Thoracic aorta endothelial cell (primary cell): ENCODE measurements around the gene TPRG1L. TPM values are rescaled to one million over a fixed set of nuclear protein-coding genes. Genes with fewer than 3 reads are reported as not detected.

ENCODE experiments used
- total RNA-seq: library from RNA; depleted of rRNA; stranded (reverse); fragments of >200 nt; gene quantifications from 2 replicates; pipeline ENCODE4 v1.2.3, GENCODE V29; 2012

TPRG1L gene
- 31.2 and 31.9 TPM in 2 replicates for total RNA-seq

DNA sequence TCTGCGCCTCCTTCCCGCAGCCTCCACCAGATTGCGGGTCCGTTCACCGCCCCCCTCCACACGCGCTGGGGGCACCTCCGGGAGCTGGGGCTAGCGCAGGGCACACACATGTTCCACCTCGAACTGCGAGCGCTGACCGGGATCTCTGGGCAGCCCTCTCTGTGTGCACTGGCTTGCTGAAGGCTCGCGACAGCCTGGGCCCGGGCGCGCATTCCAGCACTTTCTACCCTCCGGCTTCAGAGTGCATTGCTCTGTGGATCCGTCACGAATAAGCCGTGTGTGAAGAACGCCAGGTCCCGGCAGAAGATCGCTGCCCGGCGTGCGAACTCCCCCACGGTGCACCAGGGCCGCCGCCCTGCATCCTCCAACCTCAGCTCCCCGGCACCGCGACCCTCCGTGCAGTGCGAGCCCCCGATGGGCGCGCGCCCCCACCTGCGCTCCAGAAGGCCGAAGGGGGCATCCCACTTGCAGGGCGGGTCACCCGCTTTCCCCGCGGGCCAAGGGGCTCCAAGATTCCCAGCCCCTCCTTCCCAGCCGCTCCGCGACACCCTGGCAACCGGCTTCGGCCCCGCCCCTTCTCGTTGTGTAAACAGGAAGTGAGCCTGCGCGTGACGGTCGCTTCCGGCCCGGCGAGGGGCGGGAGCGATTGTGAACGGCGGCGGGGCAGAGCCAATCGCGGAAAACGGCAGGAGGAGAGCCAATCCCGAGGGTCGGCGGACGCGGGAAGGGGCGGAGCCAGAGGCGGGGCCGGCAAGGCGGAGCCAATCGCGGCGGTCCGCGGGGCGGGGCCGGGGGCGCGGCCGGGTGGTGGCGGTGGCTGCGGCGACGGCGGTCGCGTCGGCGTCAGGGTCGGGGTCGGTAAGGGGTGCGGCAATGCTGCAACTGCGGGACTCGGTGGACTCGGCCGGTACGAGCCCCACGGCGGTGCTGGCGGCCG, at the start of gene TPRG1L:
Gene TPRG1L (plus strand): TSS at position 816 of the 937 bp plus-strand sequence. CDS start 58 bp downstream, at position 874.

DNA sequence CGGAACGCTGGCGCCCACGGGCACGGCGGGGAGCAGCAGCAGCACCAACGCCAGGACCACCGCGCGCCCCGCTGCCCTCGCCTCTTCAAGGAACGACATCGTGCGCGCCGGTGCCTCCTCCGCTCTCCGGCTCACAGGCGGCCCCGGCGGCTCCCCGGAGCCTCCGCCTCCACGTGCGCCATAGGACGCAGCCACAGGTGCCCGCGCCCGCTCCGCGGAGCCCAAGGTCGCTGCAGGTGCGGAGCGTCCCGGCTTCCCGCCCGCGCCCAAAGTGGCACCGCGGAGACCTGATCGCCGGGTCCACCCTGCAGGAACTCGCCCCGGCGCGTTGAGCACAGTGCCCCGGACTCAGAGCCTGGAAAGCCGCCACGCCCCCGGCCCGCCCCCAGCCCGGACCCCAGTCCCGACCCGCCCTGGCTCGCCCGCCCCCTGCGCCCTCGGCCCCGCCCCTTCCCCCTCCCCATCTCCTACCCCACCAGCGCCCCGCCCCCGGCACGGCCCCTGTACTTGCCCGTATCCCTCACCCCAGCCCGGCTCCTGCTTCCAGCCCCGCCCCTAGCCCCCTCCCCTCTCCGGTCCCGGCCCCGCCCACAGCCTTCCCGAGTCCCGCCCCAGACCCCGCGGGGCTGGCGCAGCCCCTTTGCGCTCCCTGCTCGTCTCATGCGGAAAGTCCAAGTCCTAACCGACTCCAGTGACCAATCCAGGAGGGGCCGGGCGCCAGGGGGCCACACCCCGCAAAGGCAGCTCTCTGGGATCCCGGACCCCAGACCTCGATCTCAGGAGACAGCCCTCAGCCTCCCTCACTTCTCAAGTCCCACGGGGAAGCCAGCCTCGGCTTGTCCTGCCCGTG, 13.4 kb upstream of the TPRG1L start, which contains the start of gene MEGF6:
Gene MEGF6 (minus strand): TSS at position 339 of the 850 bp plus-strand sequence. CDS start 240 bp downstream, at position 99.

DNA sequence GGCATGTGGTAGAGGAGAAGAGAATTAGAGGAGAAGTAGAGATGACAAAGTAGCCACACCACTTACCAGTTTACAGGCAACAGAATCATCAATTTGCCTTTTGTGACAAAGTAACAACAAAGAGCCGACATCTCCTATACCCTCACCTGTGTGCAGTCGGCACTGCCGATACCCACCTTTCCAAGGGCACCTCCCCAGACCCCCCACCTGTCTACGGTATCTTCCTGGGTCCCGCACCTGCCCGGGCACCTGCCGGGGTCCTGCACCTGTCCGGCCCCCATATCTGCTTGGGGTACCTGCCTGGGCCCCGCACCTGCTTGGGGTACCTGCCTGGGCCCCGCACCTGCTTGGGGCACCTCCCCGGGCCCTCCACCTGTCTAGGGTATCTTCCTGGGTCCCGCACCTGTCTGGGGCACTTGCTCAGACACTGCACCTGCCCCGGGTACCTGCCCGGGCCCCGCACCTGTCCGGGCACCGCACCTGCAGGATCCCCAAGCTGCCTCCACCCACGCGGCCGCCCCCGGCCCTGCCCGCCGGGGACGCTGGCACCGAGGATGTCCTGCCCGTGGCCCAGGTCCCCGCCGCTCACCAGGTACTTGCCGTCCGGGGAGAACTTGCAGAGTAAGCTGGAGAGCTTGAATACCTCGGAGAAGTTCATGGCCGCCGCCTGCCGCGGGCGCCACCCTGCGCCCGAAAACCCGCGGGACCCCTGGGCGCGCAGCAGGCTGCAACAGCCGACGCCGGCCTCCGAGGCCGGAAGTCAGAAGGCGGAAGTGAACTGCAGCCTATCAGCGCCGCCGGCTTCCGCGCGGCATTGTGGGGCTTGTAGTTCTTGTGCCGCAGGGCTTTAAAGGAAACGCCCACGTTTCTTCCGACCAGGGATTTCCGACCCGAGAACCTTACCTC, 24.8 kb downstream of the TPRG1L start, which contains the start of gene WRAP73:
Gene WRAP73 (minus strand): TSS at position 762 of the 906 bp plus-strand sequence. CDS start 104 bp downstream, at position 658.

DNA sequence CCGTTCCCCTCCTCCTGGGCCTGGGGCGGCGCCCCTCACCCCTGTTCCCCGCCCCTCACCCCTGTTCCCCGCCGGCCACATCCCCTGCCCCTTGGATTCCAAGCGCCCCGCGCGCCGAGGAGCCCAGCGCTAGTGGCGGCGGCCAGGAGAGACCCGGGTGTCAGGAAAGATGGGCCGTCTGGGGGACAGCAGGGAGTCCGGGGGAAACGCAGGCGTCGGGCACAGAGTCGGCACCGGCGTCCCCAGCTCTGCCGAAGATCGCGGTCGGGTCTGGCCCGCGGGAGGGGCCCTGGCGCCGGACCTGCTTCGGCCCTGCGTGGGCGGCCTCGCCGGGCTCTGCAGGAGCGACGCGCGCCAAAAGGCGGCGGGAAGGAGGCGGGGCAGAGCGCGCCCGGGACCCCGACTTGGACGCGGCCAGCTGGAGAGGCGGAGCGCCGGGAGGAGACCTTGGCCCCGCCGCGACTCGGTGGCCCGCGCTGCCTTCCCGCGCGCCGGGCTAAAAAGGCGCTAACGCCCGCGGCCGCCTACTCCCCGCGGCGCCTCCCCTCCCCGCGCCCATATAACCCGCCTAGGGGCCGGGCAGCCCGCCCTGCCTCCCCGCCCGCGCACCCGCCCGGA, 27.2 kb downstream of the TPRG1L start, which contains the start of gene TP73:
Gene TP73 (plus strand): TSS at position 587 of the 618 bp plus-strand sequence. CDS start 29,850 bp downstream, outside the sequence.

Other genes starting within 250 kb of the TPRG1L start
- 0.27 and 1.0 TPM in 2 replicates for gene ARHGEF16, start 170.3 kb upstream of the TPRG1L start, total RNA-seq
- 13.4 and 24.7 TPM in 2 replicates for gene MEGF6, start 13.5 kb upstream of the TPRG1L start, total RNA-seq
- gene WRAP73, start 25.1 kb downstream of the TPRG1L start, total RNA-seq = 15.6 and 17.7 TPM in 2 replicates
- 0.07 and 0.13 TPM in 2 replicates for gene TP73, start 27.5 kb downstream of the TPRG1L start, total RNA-seq
- gene CCDC27, start 127.4 kb downstream of the TPRG1L start, total RNA-seq = not detected in 2 replicates
- gene SMIM1, start 147.7 kb downstream of the TPRG1L start, total RNA-seq = 0.66 and 1.7 TPM in 2 replicates
- gene LRRC47, start 171.5 kb downstream of the TPRG1L start, total RNA-seq = 30.1 and 35.0 TPM in 2 replicates
- gene CEP104, start 232.2 kb downstream of the TPRG1L start, total RNA-seq = 33.6 and 41.5 TPM in 2 replicates
- 8.1 and 12.3 TPM in 2 replicates for gene DFFB, start 232.5 kb downstream of the TPRG1L start, total RNA-seq